GM21576 (cell line): ENCODE results near the gene GALK2.
"Not testable (repeated sequence)": the region's sequence is repeated elsewhere in the genome, so short reads cannot be mapped to it uniquely, and the experiment has no call there.

ENCODE experiments used
- ATAC-seq: cut with Tn5 transposase; IDR thresholded peaks from one replicate; pipeline ENCODE4 v1.9.1; 2021; ENCODE audit warnings: mild to moderate bottlenecking, moderate library complexity; ENCODE audit not compliant: unreplicated experiment

Gene GALK2

GRCh38 chr15:49215768-49216739 is 46.0 kb downstream of the GALK2 start:
- peak; percentile 99 for ATAC-seq

GRCh38 chr15:49223536-49224274 is 53.7 kb downstream of the GALK2 start:
- no peak for ATAC-seq

GRCh38 chr15:49225572-49226281 is 55.7 kb downstream of the GALK2 start:
- no peak for ATAC-seq

- ATAC-seq, result no peak
These were observed 57.6 kb downstream of the GALK2 start for GRCh38 chr15:49227602-49228001.

- ATAC-seq, result no peak
These were observed 59.9 kb downstream of the GALK2 start for GRCh38 chr15:49229922-49230321.

GRCh38 chr15:49232236-49232806 is 62.3 kb downstream of the GALK2 start:
- no peak for ATAC-seq

GRCh38 chr15:49235446-49236124 is 65.5 kb downstream of the GALK2 start:
- ATAC-seq, result peak; percentile 93

- ATAC-seq, result no peak
These were observed 66.8 kb downstream of the GALK2 start for GRCh38 chr15:49236869-49237268.

- ATAC-seq, result no peak
These were observed 68.3 kb downstream of the GALK2 start for GRCh38 chr15:49238342-49238741.

GRCh38 chr15:49239105-49239504 is 69.1 kb downstream of the GALK2 start:
- ATAC-seq, result no peak

GRCh38 chr15:49242820-49243219 is 72.8 kb downstream of the GALK2 start:
- ATAC-seq, result no peak

- no peak for ATAC-seq
These were observed 77.6 kb downstream of the GALK2 start for GRCh38 chr15:49247556-49248110.

GRCh38 chr15:49248291-49248690 is 78.2 kb downstream of the GALK2 start:
- ATAC-seq, result no peak

GRCh38 chr15:49255966-49256759 is 86.1 kb downstream of the GALK2 start:
- no peak for ATAC-seq

GRCh38 chr15:49265117-49265516 is 95.1 kb downstream of the GALK2 start:
- ATAC-seq, result not testable (repeated sequence)

- no peak for ATAC-seq
These were observed 95.9 kb downstream of the GALK2 start for GRCh38 chr15:49265911-49266310.

- ATAC-seq, result no peak
These were observed 100.7 kb downstream of the GALK2 start for GRCh38 chr15:49270541-49271421.

GRCh38 chr15:49273734-49274318 is 103.8 kb downstream of the GALK2 start:
- no peak for ATAC-seq
